Measurements from ENCODE around the gene PRICKLE2. TPM values are rescaled to one million over a fixed set of nuclear protein-coding genes. Genes with fewer than 3 reads are reported as not detected.

PRICKLE2 gene
- total RNA-seq, 1 experiment from 2014 or later, result 4.2 TPM

DNA sequence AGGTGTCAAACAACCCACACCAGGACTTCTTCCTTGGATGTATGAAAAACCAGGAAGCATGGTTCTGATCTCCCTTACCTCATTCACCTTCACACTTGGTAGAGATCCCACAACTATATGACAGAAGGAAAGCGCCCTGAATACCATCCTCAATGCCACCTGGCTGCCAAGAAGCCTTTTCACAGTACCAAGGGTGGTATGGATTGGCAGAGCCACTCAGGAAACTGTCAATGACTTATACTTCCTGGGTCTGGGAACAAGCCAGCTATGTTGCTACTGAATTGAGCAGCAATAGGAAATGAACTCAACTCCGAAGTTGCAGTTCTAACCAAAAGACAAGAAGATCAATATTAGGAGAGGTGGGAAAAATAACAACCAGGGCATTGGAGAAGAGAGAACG lies 129.5 kb downstream of the PRICKLE2 start:
- Mint-ChIP-seq H3K27ac (ENCODE audit: unreplicated experiment) (no peak overlapping the region), H3K36me3 (ENCODE audit: insufficient read depth, unreplicated experiment) (no peaks in the 10 kb centered on the region), H3K9me3 (ENCODE audit: unreplicated experiment) (no peaks in the 10 kb centered on the region), H3K4me3 (ENCODE audit: unreplicated experiment) (no peak overlapping the region), H3K4me1 (ENCODE audit: low read depth, unreplicated experiment) (no peaks in the 10 kb centered on the region), H3K27me3 (ENCODE audit: insufficient read depth, unreplicated experiment) (no peaks in the 10 kb centered on the region)
- no peak for DNase-seq
- TF ChIP-seq, protein P1, sequence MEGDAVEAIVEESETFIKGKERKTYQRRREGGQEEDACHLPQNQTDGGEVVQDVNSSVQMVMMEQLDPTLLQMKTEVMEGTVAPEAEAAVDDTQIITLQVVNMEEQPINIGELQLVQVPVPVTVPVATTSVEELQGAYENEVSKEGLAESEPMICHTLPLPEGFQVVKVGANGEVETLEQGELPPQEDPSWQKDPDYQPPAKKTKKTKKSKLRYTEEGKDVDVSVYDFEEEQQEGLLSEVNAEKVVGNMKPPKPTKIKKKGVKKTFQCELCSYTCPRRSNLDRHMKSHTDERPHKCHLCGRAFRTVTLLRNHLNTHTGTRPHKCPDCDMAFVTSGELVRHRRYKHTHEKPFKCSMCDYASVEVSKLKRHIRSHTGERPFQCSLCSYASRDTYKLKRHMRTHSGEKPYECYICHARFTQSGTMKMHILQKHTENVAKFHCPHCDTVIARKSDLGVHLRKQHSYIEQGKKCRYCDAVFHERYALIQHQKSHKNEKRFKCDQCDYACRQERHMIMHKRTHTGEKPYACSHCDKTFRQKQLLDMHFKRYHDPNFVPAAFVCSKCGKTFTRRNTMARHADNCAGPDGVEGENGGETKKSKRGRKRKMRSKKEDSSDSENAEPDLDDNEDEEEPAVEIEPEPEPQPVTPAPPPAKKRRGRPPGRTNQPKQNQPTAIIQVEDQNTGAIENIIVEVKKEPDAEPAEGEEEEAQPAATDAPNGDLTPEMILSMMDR (IDR thresholded peaks at IDR 0.05; ENCODE audit: insufficient read depth in 1 of 2, low read depth in 1 of 2, low read length in 1 of 2, severe bottlenecking in 1 of 2, unreplicated experiment in 1 of 2), result no peak
- ChIA-PET POLR2A (no interaction called here), CTCF (no interaction called here)
- Histone ChIP-seq H3K27me3 (replicated peaks; ENCODE audit: control insufficient read depth, insufficient read depth, low read length) (no peaks in the 10 kb centered on the region), H3K9me3 (no peaks in the 10 kb centered on the region), H3K4me1 (no peaks in the 10 kb centered on the region), H3K36me3 (ENCODE audit: control insufficient read depth, insufficient read depth, low read length) (no peaks in the 10 kb centered on the region), H3K4me3 (ENCODE audit: low read depth, low read length) (no peak overlapping the region)
- no TSS peak for BruUV-seq (replicated peaks)
- intact Hi-C loops (cut with micrococcal nuclease; ENCODE audit: unreplicated experiment), result no loop called here

DNA sequence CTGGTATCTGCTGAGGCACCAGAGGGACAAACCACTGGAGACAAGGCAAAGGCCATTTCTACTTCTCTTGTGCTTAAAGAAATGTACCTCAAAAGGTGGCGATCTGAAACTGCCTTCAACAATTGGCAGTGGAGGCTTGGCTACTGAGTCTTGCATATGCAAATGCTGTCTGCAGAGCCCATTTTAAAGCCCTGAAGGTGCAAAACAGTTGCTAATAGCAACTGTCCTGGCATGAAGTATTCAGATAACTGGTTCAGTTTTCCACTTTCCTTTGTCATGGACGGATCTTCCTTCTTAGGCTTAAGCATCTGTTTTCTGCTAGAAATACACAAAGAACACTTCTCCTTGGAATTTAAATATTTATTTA lies 130.6 kb downstream of the PRICKLE2 start:
- H3K4me3 Mint-ChIP-seq (ENCODE audit: unreplicated experiment), result no peak overlapping the region
- intact Hi-C loops (cut with micrococcal nuclease; ENCODE audit: unreplicated experiment), result no loop called here
- no peaks in the 10 kb centered on the region for H3K27me3 Mint-ChIP-seq (ENCODE audit: insufficient read depth, unreplicated experiment)

DNA sequence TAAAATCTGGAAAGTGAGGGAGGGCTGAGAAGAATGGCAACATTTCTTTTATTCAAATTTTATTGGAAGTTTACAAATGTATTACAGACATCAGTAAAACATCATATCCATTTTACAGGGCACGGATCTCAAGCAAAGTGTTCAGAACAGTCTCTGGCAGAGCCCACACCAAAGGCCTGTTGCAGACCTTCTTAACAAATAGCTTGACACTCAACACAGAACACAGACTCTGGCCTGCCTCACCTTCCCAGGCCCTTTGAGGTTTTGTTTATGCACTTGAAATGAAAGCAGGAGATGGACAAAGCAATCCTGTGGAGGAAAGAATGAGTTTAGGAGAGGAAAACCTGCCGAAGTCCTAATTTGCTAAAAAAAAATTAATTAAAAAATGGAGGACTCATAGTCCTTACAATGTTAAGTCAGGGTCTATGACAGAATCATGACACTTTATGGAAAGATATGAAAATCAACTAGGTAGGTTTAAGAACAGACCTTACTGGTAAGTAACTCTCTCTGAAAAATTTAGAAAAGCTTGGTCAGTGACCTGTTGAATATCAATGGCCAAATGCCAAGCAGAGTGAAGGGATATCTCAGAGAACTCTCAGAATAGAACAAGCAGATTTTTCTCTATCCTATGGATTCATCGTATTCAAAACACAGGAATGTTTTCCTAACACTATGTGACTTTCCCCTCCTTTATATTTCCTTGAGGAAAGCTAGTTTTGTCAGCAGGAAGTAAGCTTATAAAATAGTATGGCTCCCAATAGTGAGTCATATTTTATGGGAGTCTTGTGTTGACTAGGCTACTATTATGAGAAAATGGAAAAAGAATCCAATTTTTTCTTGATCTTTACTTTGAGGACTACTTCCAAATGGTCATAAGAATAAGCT lies 131.2 kb downstream of the PRICKLE2 start:
- Mint-ChIP-seq H3K9me3 (ENCODE audit: unreplicated experiment) (no peaks in the 10 kb centered on the region), H3K36me3 (ENCODE audit: insufficient read depth, unreplicated experiment) (no peaks in the 10 kb centered on the region), H3K27ac (ENCODE audit: unreplicated experiment) (no peak overlapping the region), H3K27me3 (ENCODE audit: insufficient read depth, unreplicated experiment) (no peaks in the 10 kb centered on the region), H3K4me3 (ENCODE audit: unreplicated experiment) (no peak overlapping the region), H3K4me1 (ENCODE audit: low read depth, unreplicated experiment) (no peaks in the 10 kb centered on the region)
- TF ChIP-seq, protein P1 (IDR thresholded peaks at IDR 0.05; ENCODE audit: insufficient read depth in 1 of 2, low read depth in 1 of 2, low read length in 1 of 2, severe bottlenecking in 1 of 2, unreplicated experiment in 1 of 2), result no peak
- no peak overlapping the region for H3K4me3 ChIP-seq (ENCODE audit: low read depth, low read length)
- H3K9me3 ChIP-seq, result no peaks in the 10 kb centered on the region
- no peaks in the 10 kb centered on the region for H3K36me3 ChIP-seq (ENCODE audit: control insufficient read depth, insufficient read depth, low read length)
- ChIA-PET CTCF (no interaction called here), POLR2A (no interaction called here)
- intact Hi-C loops (cut with micrococcal nuclease; ENCODE audit: unreplicated experiment), result no loop called here
- H3K4me1 ChIP-seq, result peaks cover 10% of the 10 kb centered on the region
- no peak for DNase-seq
- H3K27me3 ChIP-seq (replicated peaks; ENCODE audit: control insufficient read depth, insufficient read depth, low read length), result no peaks in the 10 kb centered on the region
- BruUV-seq (replicated peaks), result no TSS peak

More for the DNA sequence above, 130.6 kb downstream of the PRICKLE2 start:
- ChIA-PET CTCF (no interaction called here), POLR2A (no interaction called here)
- peaks cover 6% of the 10 kb centered on the region; the same call in 1 of the 2 replicates for H3K4me1 ChIP-seq
- H3K4me1 Mint-ChIP-seq (ENCODE audit: low read depth, unreplicated experiment), result no peaks in the 10 kb centered on the region
- H3K9me3 ChIP-seq, result no peaks in the 10 kb centered on the region
- BruUV-seq (replicated peaks), result no TSS peak
- H3K27ac Mint-ChIP-seq (ENCODE audit: unreplicated experiment), result no peak overlapping the region
- no peaks in the 10 kb centered on the region for H3K36me3 ChIP-seq (ENCODE audit: control insufficient read depth, insufficient read depth, low read length)
- TF ChIP-seq, protein P1 (IDR thresholded peaks at IDR 0.05; ENCODE audit: insufficient read depth in 1 of 2, low read depth in 1 of 2, low read length in 1 of 2, severe bottlenecking in 1 of 2, unreplicated experiment in 1 of 2), result no peak
- H3K27me3 ChIP-seq (replicated peaks; ENCODE audit: control insufficient read depth, insufficient read depth, low read length), result no peaks in the 10 kb centered on the region
- no peaks in the 10 kb centered on the region for H3K9me3 Mint-ChIP-seq (ENCODE audit: unreplicated experiment)
- H3K36me3 Mint-ChIP-seq (ENCODE audit: insufficient read depth, unreplicated experiment), result no peaks in the 10 kb centered on the region
- DNase-seq, result no peak
- no peak overlapping the region for H3K4me3 ChIP-seq (ENCODE audit: low read depth, low read length)
